Measurements from ENCODE around the gene ZBTB42. TPM values are rescaled to one million over a fixed set of nuclear protein-coding genes. Genes with fewer than 3 reads are reported as not detected.

ZBTB42 gene
- total RNA-seq, 1 experiment from 2014 or later, result 6.4 TPM

- no peak for TF ChIP-seq PRDM15 (CRISPR knock-in tag; IDR thresholded peaks at IDR 0.05)
- no peak for TF ChIP-seq ZNF396 (CRISPR knock-in tag; IDR thresholded peaks at IDR 0.05; ENCODE audit: borderline replicate concordance)
Observed at GRCh38 chr14:104788161-104788818, 12.6 kb upstream of the ZBTB42 start (continued).

GRCh38 chr14:104788873-104789663 lies 11.8 kb upstream of the ZBTB42 start:
- no peaks in the 10 kb centered on the region for H3K36me3 Mint-ChIP-seq
- no peaks in the 10 kb centered on the region for H3K27me3 Mint-ChIP-seq (ENCODE audit: low read depth)
- ChIA-PET POLR2A (no interaction called here), CTCF (interaction anchor here (1.0 to 3.8 kb wide), 4 partner anchors 9 to 37 kb away, joined by 4 to 20 read pairs (median 6); no protein-coding TSS in a partner anchor)
- H3K4me3 Mint-ChIP-seq, result no peak overlapping the region
- no peak overlapping the region for H3K27ac Mint-ChIP-seq
- ATAC-seq (no peak), DNase-seq (ENCODE audit: low spot score) (no peak)
- H3K9me3 Mint-ChIP-seq, result no peaks in the 10 kb centered on the region
- H3K4me1 Mint-ChIP-seq, result peaks cover 11% of the 10 kb centered on the region
- TF ChIP-seq GTF2I (CRISPR knock-in tag; conservative IDR thresholded peaks at IDR 0.05) (no peak), NR1H2 (CRISPR knock-in tag; IDR thresholded peaks at IDR 0.05) (no peak), GABPB1 (CRISPR knock-in tag; IDR thresholded peaks at IDR 0.05) (no peak), ETV6 (CRISPR knock-in tag; IDR thresholded peaks at IDR 0.05) (no peak), ZNF281 (CRISPR knock-in tag; IDR thresholded peaks at IDR 0.05) (no peak), NR2C2 (CRISPR knock-in tag; IDR thresholded peaks at IDR 0.05) (no peak), NFATC4 (CRISPR knock-in tag; IDR thresholded peaks at IDR 0.05) (no peak), FOXP1 (CRISPR knock-in tag; IDR thresholded peaks at IDR 0.05; ENCODE audit: borderline replicate concordance) (no peak), RORB (CRISPR knock-in tag; IDR thresholded peaks at IDR 0.05) (no peak), CDX4 (CRISPR knock-in tag; IDR thresholded peaks at IDR 0.05; ENCODE audit: borderline replicate concordance) (no peak)
- TF ChIP-seq, protein P1, sequence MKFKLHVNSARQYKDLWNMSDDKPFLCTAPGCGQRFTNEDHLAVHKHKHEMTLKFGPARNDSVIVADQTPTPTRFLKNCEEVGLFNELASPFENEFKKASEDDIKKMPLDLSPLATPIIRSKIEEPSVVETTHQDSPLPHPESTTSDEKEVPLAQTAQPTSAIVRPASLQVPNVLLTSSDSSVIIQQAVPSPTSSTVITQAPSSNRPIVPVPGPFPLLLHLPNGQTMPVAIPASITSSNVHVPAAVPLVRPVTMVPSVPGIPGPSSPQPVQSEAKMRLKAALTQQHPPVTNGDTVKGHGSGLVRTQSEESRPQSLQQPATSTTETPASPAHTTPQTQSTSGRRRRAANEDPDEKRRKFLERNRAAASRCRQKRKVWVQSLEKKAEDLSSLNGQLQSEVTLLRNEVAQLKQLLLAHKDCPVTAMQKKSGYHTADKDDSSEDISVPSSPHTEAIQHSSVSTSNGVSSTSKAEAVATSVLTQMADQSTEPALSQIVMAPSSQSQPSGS (CRISPR knock-in tag; IDR thresholded peaks at IDR 0.05; ENCODE audit: borderline replicate concordance, low read depth), result no peak
- TF ChIP-seq, protein P2, sequence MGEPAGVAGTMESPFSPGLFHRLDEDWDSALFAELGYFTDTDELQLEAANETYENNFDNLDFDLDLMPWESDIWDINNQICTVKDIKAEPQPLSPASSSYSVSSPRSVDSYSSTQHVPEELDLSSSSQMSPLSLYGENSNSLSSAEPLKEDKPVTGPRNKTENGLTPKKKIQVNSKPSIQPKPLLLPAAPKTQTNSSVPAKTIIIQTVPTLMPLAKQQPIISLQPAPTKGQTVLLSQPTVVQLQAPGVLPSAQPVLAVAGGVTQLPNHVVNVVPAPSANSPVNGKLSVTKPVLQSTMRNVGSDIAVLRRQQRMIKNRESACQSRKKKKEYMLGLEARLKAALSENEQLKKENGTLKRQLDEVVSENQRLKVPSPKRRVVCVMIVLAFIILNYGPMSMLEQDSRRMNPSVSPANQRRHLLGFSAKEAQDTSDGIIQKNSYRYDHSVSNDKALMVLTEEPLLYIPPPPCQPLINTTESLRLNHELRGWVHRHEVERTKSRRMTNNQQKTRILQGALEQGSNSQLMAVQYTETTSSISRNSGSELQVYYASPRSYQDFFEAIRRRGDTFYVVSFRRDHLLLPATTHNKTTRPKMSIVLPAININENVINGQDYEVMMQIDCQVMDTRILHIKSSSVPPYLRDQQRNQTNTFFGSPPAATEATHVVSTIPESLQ (CRISPR knock-in tag; IDR thresholded peaks at IDR 0.05), result no peak
- TF ChIP-seq, protein P3, sequence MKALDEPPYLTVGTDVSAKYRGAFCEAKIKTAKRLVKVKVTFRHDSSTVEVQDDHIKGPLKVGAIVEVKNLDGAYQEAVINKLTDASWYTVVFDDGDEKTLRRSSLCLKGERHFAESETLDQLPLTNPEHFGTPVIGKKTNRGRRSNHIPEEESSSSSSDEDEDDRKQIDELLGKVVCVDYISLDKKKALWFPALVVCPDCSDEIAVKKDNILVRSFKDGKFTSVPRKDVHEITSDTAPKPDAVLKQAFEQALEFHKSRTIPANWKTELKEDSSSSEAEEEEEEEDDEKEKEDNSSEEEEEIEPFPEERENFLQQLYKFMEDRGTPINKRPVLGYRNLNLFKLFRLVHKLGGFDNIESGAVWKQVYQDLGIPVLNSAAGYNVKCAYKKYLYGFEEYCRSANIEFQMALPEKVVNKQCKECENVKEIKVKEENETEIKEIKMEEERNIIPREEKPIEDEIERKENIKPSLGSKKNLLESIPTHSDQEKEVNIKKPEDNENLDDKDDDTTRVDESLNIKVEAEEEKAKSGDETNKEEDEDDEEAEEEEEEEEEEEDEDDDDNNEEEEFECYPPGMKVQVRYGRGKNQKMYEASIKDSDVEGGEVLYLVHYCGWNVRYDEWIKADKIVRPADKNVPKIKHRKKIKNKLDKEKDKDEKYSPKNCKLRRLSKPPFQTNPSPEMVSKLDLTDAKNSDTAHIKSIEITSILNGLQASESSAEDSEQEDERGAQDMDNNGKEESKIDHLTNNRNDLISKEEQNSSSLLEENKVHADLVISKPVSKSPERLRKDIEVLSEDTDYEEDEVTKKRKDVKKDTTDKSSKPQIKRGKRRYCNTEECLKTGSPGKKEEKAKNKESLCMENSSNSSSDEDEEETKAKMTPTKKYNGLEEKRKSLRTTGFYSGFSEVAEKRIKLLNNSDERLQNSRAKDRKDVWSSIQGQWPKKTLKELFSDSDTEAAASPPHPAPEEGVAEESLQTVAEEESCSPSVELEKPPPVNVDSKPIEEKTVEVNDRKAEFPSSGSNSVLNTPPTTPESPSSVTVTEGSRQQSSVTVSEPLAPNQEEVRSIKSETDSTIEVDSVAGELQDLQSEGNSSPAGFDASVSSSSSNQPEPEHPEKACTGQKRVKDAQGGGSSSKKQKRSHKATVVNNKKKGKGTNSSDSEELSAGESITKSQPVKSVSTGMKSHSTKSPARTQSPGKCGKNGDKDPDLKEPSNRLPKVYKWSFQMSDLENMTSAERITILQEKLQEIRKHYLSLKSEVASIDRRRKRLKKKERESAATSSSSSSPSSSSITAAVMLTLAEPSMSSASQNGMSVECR (CRISPR knock-in tag; IDR thresholded peaks at IDR 0.05; ENCODE audit: borderline replicate concordance), result no peak

All from WTC11 (cell line).